MM.1S (cell line): ENCODE results near the gene ESYT3.

Experiments used
- EZH2 ChIP-seq: fragments of 300-600 bp; sonication (generic); optimal IDR thresholded peaks from 2 replicates; pipeline ENCODE3; 2017; ENCODE audit warnings: low read depth, mild to moderate bottlenecking, antibody characterized with exemption, low read length, mixed read lengths
- TF ChIP-seq, protein P1 (sequence below): fragments of 300-600 bp; sonication (generic); IDR thresholded peaks from 2 replicates; pipeline ENCODE4 v1.5.1; 2016; ENCODE audit warnings: antibody characterized with exemption, low read length, mixed read lengths

DNA sequence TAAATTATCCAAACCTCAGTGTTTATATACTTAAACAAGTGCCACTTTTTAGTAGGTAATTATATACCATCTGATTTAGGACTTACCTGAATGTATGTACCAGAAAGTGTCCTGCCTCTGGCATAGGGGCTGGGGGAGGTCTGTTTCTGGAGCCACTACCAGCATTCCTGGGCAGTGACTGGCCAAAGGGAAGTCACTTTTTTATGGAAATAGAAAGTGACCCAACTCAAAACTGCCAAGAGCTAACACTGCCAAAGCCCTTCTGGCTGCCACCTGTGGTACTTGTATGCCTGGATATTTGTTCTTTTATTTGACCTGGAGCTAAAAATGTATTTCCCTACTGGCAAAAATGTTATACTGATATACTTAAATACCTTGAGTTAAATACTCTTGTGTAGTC is 42.7 kb downstream of the ESYT3 start:
- no peak for TF ChIP-seq EZH2
- TF ChIP-seq, protein P1, sequence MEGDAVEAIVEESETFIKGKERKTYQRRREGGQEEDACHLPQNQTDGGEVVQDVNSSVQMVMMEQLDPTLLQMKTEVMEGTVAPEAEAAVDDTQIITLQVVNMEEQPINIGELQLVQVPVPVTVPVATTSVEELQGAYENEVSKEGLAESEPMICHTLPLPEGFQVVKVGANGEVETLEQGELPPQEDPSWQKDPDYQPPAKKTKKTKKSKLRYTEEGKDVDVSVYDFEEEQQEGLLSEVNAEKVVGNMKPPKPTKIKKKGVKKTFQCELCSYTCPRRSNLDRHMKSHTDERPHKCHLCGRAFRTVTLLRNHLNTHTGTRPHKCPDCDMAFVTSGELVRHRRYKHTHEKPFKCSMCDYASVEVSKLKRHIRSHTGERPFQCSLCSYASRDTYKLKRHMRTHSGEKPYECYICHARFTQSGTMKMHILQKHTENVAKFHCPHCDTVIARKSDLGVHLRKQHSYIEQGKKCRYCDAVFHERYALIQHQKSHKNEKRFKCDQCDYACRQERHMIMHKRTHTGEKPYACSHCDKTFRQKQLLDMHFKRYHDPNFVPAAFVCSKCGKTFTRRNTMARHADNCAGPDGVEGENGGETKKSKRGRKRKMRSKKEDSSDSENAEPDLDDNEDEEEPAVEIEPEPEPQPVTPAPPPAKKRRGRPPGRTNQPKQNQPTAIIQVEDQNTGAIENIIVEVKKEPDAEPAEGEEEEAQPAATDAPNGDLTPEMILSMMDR, result no peak
